ENCODE data around the gene TAF4.
"Not testable (repeated sequence)": the region's sequence is repeated elsewhere in the genome, so short reads cannot be mapped to it uniquely, and the experiment has no call there.

Gene TAF4

GRCh38 chr20:61994546-61994945, 71.1 kb downstream of the TAF4 start:
- DNase-seq: no peak

GRCh38 chr20:61993058-61993457, 72.6 kb downstream of the TAF4 start:
- no peak for DNase-seq

GRCh38 chr20:61991476-61991875, 74.2 kb downstream of the TAF4 start:
- no peak for DNase-seq

- no peak for DNase-seq
Observed at GRCh38 chr20:61990484-61990883, 75.2 kb downstream of the TAF4 start.

GRCh38 chr20:61989741-61990140, 75.9 kb downstream of the TAF4 start:
- DNase-seq: no peak

- DNase-seq: no peak
Observed at GRCh38 chr20:61988665-61989064, 77.0 kb downstream of the TAF4 start.

- DNase-seq: no peak
Observed at GRCh38 chr20:61986762-61987321, 78.8 kb downstream of the TAF4 start.

GRCh38 chr20:61985096-61985495, 80.6 kb downstream of the TAF4 start:
- no peak for DNase-seq

- not testable (repeated sequence) for DNase-seq
Observed at GRCh38 chr20:61984431-61984830, 81.2 kb downstream of the TAF4 start.

GRCh38 chr20:61983965-61984364, 81.7 kb downstream of the TAF4 start:
- no peak for DNase-seq

GRCh38 chr20:61982951-61983315, 82.7 kb downstream of the TAF4 start:
- no peak for DNase-seq

GRCh38 chr20:61982191-61982950, 83.3 kb downstream of the TAF4 start:
- DNase-seq: no peak

GRCh38 chr20:61981691-61982090, 84.0 kb downstream of the TAF4 start:
- DNase-seq: not testable (repeated sequence)

GRCh38 chr20:61980647-61981583, 84.8 kb downstream of the TAF4 start:
- no peak for DNase-seq

- no peak for DNase-seq
Observed at GRCh38 chr20:61979701-61980635, 85.7 kb downstream of the TAF4 start.

GRCh38 chr20:61979090-61979489, 86.6 kb downstream of the TAF4 start:
- no peak for DNase-seq

- no peak for DNase-seq
Observed at GRCh38 chr20:61978491-61978890, 87.2 kb downstream of the TAF4 start.

- no peak for DNase-seq
Observed at GRCh38 chr20:61977419-61977786, 88.3 kb downstream of the TAF4 start.

- no peak for DNase-seq
Observed at GRCh38 chr20:61976644-61977418, 88.8 kb downstream of the TAF4 start.

- no peak for DNase-seq
Observed at GRCh38 chr20:61976263-61976643, 89.4 kb downstream of the TAF4 start.

GRCh38 chr20:61975407-61976129, 90.1 kb downstream of the TAF4 start:
- peak; percentile 45 for DNase-seq
